GM23248 (cell line): Measurements from ENCODE around the gene TENM4.

Source experiments
- EZH2 ChIP-seq: fragments of 200-600 bp; sonication (generic); IDR thresholded peaks from 2 replicates; pipeline ENCODE4 v1.6.1; 2018; ENCODE audit warnings: antibody characterized with exemption, mild to moderate bottlenecking; ENCODE audit not compliant: insufficient read depth, poor library complexity, severe bottlenecking
- EZH2phosphoT487 ChIP-seq: fragments of 200-600 bp; sonication (generic); IDR thresholded peaks from 2 replicates; pipeline ENCODE4 v1.6.1; 2018; ENCODE audit warnings: antibody characterized with exemption, moderate library complexity, mild to moderate bottlenecking, low read depth; ENCODE audit not compliant: insufficient read depth

DNA sequence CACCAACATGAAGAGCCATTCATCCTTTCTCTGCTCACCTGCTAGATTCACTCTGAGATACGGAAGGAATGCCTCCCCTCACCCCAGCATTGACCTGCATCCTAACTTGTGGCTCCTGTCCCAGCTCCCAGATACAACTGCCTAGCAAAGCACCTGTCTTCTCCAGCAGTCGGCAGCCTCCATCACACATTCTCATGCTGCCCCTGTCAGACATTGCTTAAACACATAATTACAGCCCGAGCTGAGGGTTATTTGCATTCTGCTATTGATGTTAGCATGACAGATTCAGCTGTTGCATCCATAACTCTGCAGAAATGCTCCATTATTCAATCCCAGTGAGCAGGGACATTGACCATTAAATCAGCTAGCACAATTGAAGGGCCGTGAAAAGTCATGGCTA, 681.8 kb downstream of the TENM4 start:
- TF ChIP-seq EZH2phosphoT487, result no peak
- TF ChIP-seq EZH2, result no peak
